ENCODE data around the gene LRP1B. TPM values are rescaled to one million over a fixed set of nuclear protein-coding genes. Genes with fewer than 3 reads are reported as not detected.

LRP1B gene
- total and polyA plus RNA-seq, 2 of the 8 experiments (the other 6 are each of a cell fraction or from before 2014, with no cell fraction given) = 0.03 TPM; not detected in 1

- TF ChIP-seq HDAC6 (IDR thresholded peaks at IDR 0.05; ENCODE audit: low read depth, low read length) (no peak), SRF (IDR thresholded peaks at IDR 0.05; ENCODE audit: low read depth, low read length) (no peak)
Observed at GRCh38 chr2:140604096-140604495, 1526.7 kb downstream of the LRP1B start (continued).

All from H1 (cell line).